ENCODE data around the gene CCL5. TPM values are rescaled to one million over a fixed set of nuclear protein-coding genes. Genes with fewer than 3 reads are reported as not detected.

CCL5 gene
- total RNA-seq, 1 donor from 2014 or later: 22.5 TPM

- Histone ChIP-seq H3K4me3 (no peak overlapping the region), H3K27ac (no peak overlapping the region), H3K36me3 (no peaks in the 10 kb centered on the region), H3K4me1 (no peaks in the 10 kb centered on the region), H3K9me3 (no peaks in the 10 kb centered on the region), H3K27me3 (no peaks in the 10 kb centered on the region)
- DNase-seq (no peak), ATAC-seq (peak; percentile 77)
- TF ChIP-seq CTCF (IDR thresholded peaks at IDR 0.05): no peak
- intact Hi-C loops (cut with DNase I): no loop called here
Observed at GRCh38 chr17:35895636-35896587, 15.8 kb upstream of the CCL5 start.

- Histone ChIP-seq H3K27ac (no peak overlapping the region), H3K9me3 (no peaks in the 10 kb centered on the region), H3K36me3 (no peaks in the 10 kb centered on the region), H3K4me3 (no peak overlapping the region), H3K4me1 (peaks cover 7% of the 10 kb centered on the region), H3K27me3 (no peaks in the 10 kb centered on the region)
- intact Hi-C loops (cut with DNase I): no loop called here
- TF ChIP-seq CTCF (IDR thresholded peaks at IDR 0.05): no peak
- DNase-seq (no peak), ATAC-seq (no peak)
Observed at GRCh38 chr17:35894206-35894605, 14.0 kb upstream of the CCL5 start.

GRCh38 chr17:35893751-35894150, 13.6 kb upstream of the CCL5 start:
- ATAC-seq: no peak

GRCh38 chr17:35892091-35893035, 12.2 kb upstream of the CCL5 start:
- ATAC-seq: no peak
- H3K9me3 ChIP-seq: no peaks in the 10 kb centered on the region
- H3K36me3 ChIP-seq: no peaks in the 10 kb centered on the region
- peaks cover 7% of the 10 kb centered on the region for H3K4me1 ChIP-seq
- intact Hi-C loops (cut with DNase I): no loop called here
- DNase-seq: no peak
- H3K27me3 ChIP-seq: no peaks in the 10 kb centered on the region
- no peak overlapping the region for H3K27ac ChIP-seq
- no peak for TF ChIP-seq CTCF (IDR thresholded peaks at IDR 0.05)
- H3K4me3 ChIP-seq: no peak overlapping the region

More at GRCh38 chr17:35893751-35894150, 13.6 kb upstream of the CCL5 start:
- no peak for DNase-seq
- H3K27ac ChIP-seq: no peak overlapping the region
- intact Hi-C loops (cut with DNase I): no loop called here
- no peaks in the 10 kb centered on the region for H3K36me3 ChIP-seq
- no peak for TF ChIP-seq CTCF (IDR thresholded peaks at IDR 0.05)
- H3K4me1 ChIP-seq: peaks cover 7% of the 10 kb centered on the region
- H3K4me3 ChIP-seq: no peak overlapping the region
- no peaks in the 10 kb centered on the region for H3K9me3 ChIP-seq
- H3K27me3 ChIP-seq: no peaks in the 10 kb centered on the region

- Histone ChIP-seq H3K4me3 (no peak overlapping the region), H3K9me3 (no peaks in the 10 kb centered on the region), H3K27ac (no peak overlapping the region), H3K27me3 (no peaks in the 10 kb centered on the region), H3K4me1 (peaks cover 7% of the 10 kb centered on the region), H3K36me3 (no peaks in the 10 kb centered on the region)
- ATAC-seq (no peak), DNase-seq (no peak)
- TF ChIP-seq CTCF (IDR thresholded peaks at IDR 0.05): no peak
- intact Hi-C loops (cut with DNase I): no loop called here
Observed at GRCh38 chr17:35891269-35891668, 11.1 kb upstream of the CCL5 start.
